ENCODE measurements around the gene SUSD1.
A peak's percentile ranks its signal among the peaks of the same experiment; 100 is the strongest.

The SUSD1 gene

GRCh38 chr9:112063151-112063550 lies 111.9 kb downstream of the SUSD1 start:
- no peak for DNase-seq

- peak; percentile 30 for DNase-seq
Observed at GRCh38 chr9:112061152-112061740, 113.9 kb downstream of the SUSD1 start.

- DNase-seq: no peak
Observed at GRCh38 chr9:112059966-112060320, 115.2 kb downstream of the SUSD1 start.

DNA sequence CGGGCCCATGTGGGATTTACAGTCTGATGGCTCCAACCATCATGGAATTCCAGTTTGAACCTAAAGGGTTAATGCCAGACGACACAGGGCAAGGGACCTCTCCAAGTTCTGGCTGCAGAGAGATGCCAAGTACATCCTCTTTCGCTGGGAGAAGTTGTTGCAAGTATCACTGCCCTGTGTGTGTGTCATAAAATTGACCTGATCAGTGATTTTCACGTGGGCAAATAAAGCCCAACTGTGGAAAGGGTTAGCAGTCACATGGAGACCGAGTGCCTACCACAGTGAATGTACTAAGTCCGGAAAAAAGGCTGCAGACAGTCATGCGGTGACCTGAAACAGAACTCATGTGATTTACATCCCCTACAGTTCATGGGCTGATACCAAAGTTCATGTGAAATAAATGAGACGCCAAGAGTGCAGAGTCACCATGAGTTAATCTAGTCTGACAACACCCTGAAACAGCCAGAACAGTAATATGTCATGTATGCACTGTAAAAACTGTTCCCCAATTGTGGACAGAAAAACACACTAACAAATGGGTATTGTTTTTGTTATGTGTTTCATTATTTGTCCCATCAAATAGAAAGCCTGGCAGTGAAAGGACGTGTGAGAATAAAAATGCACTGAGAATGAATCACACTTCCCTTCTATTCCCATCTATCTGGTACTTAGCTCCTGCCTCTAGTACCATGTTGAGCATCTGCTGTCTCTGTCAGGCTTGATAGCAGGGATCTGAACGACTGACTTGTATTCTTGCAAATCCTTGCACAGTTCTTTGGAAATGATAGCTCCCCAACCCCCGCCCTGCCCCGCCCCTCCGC lies 115.7 kb downstream of the SUSD1 start:
- no peak for DNase-seq

DNA sequence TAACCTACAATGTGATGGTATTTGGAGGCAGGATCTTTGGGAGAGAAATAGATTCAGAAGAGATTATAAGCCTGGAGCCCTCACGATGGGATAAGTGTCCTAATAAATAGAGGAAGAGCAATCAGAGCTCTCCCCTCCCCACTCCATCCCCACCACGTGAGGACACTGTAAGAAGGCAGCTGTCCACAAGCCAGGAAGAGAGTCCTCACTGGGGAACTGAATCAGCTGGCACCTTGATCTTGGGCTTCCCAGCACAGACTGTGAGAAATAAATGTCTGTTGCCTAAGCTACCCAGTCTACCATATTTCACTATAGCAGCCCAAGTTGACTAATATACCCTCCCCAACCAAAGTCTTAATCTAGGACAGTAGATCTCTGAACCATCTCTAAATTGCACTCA lies 118.1 kb downstream of the SUSD1 start:
- DNase-seq: no peak

- DNase-seq: no peak
Observed at GRCh38 chr9:112054916-112055315, 120.2 kb downstream of the SUSD1 start.

DNA sequence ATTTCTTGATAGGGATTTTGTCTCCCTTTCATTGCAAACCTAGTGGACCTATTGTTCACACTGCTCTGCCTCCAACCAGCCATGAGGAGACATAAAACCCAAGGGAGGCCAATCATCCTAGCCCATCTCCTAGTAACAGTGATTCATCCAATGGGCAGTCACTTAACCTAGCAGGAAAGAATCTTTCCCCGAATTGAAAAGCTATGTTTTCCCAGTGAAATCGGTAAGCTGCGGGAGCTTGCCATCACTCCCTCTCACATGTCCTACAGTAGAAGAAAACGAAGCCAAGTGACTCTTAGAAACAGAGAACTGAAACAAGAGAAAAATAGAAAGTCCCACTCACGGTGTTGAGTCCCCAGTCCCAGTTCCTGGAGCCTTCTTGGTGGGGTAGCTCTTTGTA lies 123.3 kb downstream of the SUSD1 start:
- no peak for DNase-seq

DNA sequence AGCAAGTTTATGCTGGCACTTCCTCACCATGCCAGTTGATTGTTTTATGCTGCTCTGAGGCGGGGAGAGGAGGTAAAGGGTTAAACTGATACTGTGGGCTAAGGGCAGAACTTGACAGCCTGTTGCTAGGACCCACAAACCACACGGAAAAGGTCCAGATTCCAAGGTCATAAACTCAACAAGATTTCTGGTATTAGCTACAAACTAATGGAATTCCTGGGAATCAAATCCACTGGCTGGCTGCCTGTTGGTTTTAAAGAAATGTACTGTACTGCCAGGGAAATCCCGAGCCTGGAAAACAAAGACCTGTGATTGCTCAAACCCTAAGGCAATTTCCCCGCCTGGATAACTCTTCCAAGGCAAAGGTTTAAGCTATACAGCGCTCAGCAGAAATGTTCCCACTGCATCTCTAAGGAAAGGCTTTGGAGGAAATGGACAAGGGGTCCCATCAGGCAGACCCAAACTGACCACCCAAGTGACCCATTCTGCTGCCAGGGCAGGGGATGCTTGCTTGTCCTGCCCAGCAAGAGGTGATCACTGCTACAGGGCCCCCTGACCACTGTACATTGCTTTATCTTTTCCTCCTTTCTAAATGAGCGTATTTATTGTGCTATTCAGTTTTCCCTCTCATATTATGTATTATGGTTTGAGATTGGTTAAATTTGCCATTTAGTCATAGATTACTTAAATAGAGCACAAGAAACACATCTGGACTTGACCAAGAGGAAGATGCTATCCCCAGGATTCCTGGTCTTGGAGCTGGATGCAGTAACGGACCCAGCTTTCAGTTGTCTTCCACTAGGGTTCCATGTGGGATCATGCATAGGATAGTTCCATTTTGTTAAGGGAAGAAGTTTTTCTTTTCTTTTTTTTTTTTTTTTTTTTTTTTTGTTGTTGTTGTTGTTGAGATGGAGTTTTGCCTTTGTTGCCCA lies 124.3 kb downstream of the SUSD1 start:
- no peak for DNase-seq

DNA sequence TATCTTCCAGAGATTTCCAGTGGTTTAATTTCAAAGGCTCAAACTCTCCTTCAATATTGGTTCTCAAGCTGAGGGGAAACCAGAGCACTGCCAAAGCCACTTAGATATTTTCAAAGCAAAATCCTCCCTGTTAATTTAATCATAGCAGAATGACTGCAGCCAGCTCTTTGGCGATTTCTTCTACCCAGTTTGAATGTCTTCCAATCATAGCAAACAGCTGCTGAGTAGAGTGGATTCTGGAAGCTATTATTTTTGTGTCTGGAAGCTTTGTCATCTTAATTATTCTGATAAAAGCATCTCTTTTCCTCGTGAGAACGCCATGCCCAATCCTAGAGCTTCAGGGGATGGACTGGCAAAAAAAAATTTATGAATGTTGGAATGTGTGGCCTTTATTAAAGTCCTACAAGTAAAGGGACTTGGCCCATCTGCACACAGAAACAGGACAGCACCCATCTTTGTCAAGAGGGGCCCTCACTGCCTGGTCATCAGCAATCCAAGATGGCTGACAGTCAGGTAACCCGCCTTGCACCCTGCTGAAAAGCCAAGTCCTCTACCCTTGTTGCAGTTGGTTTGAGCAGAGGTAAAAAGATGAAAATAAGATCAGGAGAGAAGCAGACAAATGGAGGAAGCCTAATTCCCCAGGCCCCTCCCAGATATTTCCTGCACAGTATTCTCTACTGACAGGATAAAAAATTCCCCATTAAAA lies 125.1 kb downstream of the SUSD1 start:
- no peak for DNase-seq

GRCh38 chr9:112048924-112049691 lies 126.0 kb downstream of the SUSD1 start:
- DNase-seq: no peak

DNA sequence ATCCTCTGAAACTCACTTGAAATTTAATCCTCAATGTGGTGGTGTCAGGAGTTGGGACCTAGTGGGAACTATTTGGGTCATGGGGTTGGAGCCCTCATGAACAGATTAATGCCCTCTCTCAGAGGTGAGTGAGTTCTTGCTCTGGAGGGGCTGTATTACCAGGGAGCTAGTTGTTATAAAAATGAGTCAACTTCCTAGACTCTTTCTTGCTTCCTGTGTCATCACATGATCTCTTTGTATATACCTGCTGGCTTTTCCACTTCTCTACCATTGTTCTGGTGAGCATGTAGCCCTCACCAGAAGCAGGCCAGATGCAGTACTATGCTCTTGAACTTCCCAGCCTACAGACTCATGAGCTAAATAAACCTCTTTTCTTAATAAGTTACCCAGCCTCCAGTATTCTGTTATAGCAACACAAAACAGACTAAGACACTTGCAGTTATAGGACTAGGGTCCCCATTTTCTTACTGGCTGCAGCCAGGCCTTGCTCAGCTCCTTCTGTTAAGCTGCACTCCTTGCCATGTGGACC lies 127.5 kb downstream of the SUSD1 start:
- no peak for DNase-seq

DNA sequence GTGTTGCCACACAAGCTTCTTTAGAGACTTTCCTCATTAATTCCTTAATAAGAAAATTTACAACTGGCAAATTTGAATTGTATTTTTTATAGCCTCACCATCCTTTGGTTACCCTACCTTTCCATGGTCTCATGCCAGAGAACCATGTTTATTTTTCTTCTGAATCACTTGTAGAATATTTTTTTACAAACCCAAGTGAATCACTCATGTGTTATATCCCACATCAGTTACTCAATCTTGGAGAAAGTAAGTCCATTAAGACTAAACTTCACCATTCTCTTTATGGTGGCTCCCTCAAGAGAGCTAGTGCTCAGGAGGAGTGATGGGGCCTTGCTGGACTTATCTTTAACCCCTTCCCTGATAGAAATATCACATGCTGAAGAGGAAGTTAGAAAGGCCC lies 128.9 kb downstream of the SUSD1 start:
- DNase-seq: no peak

- DNase-seq: no peak
Observed at GRCh38 chr9:112044881-112045280, 130.2 kb downstream of the SUSD1 start.

- DNase-seq: no peak
Observed at GRCh38 chr9:112044186-112044585, 130.9 kb downstream of the SUSD1 start.

DNA sequence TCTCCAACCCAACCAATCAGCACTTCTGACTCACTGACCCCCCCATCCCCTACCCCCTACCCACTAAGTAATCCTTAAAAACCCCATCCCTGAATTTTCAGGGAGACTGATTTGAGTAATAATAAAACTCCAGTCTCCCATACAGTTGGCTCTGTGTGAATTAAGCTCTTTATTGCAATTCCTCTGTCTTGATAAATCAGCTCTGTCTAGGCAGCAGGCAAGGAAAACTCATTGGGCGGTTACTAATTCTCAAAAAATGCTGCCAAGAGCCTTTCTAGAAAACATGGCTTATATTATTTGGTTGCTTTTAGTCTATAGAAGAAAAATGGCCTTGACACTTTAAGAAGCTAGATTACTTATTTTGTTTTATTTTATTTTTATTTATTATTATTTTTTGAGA lies 131.7 kb downstream of the SUSD1 start:
- DNase-seq: no peak

DNA sequence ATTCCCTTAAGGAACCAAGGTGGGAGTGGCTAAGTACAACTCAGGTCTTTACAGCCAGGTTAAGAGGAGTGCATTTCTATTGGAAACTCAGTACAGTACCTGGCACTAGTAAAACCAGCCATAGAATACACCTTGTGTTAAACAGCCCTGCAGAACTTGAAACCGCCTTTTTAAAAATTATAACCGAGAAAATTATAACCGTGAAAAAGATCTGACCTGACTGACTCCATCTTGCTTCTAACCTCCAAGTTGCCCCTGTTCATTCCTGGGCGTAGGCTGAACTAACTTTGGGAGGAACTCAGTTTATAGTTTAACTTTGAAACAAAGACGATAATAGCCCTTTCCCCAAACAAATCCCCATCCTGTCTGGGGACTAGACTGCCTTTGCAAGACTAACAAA lies 132.3 kb downstream of the SUSD1 start:
- no peak for DNase-seq

- DNase-seq: no peak
Observed at GRCh38 chr9:112042244-112042638, 132.9 kb downstream of the SUSD1 start.

GRCh38 chr9:112041536-112042243 lies 133.4 kb downstream of the SUSD1 start:
- no peak for DNase-seq

- no peak for DNase-seq
Observed at GRCh38 chr9:112041199-112041535, 133.9 kb downstream of the SUSD1 start.

DNA sequence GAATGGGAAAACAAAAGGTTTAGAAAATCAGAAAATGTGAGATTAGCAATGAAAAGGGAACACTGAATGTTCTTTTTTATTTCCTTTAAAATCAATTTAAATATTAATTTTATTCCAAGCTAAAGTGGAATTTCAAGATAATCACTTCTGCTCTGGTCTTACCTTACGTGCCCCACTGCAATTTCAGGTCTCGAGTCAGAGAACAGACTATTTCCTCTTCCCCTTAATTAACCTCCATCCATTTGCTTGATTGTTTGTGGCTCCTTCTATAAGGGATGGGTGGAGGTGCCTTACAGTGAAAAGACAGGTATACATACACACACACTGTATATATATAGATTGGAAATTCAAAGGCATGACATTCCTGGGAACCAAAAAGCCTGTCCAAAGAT lies 137.1 kb downstream of the SUSD1 start:
- DNase-seq: no peak

DNA sequence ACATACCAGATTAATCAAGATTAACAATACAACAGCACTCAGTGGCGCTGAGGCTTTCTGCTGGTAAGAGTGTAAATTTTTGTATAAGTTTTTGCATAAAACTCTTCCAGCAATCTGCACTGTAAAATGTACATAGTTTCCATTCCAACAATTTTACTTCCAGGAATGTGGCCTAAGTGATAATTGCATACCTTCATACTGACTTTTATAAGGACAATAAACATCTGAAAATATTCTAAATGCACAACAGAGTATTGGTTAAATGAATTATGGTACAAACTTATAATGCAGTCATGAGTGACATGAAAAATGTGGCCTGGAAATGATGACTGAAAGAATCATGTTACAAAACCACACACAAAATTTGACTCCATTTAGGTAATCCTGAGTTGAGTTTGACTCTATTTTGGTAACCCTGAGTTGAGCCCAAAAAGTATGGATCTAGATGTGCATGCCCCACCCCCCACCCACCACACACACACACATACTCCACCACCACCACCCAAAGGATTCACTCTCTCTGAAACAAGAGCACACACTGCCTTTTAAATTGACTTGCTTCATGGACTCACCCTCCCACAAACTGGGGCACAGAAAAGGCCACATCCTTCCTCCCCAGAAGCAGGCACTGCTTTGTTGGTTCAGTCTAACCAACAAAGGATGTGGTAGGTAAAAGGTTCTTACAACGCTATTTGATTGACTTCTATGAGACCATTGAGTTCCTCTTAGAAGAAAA lies 137.6 kb downstream of the SUSD1 start:
- DNase-seq: peak; percentile 70

Data from activated naive CD4-positive, alpha-beta T cell treated with Interleukin-2 at 50 U/mL for 16 hours (primary cell).